ENCODE measurements around the gene BCR.

BCR gene

GRCh38 chr22:23251445-23252093 is 71.3 kb downstream of the BCR start:
- no peak overlapping the region for H3K4me3 ChIP-seq (ENCODE audit: low read depth, low read length)
- no peak for DNase-seq (ENCODE audit: low read depth)
- TF ChIP-seq CTCF (IDR thresholded peaks at IDR 0.05; ENCODE audit: control insufficient read depth, extremely low read depth, insufficient read depth), result no peak

GRCh38 chr22:23253475-23254055 is 73.3 kb downstream of the BCR start:
- H3K4me3 ChIP-seq (ENCODE audit: low read depth, low read length), result no peak overlapping the region
- TF ChIP-seq CTCF (IDR thresholded peaks at IDR 0.05; ENCODE audit: control insufficient read depth, extremely low read depth, insufficient read depth), result no peak
- DNase-seq (ENCODE audit: low read depth), result no peak

- TF ChIP-seq CTCF (IDR thresholded peaks at IDR 0.05; ENCODE audit: control insufficient read depth, extremely low read depth, insufficient read depth), result no peak
- DNase-seq (ENCODE audit: low read depth), result no peak
- no peak overlapping the region for H3K4me3 ChIP-seq (ENCODE audit: low read depth, low read length)
Measured at GRCh38 chr22:23255506-23256170, 75.3 kb downstream of the BCR start.

- no peak for DNase-seq (ENCODE audit: low read depth)
- no peak for TF ChIP-seq CTCF (IDR thresholded peaks at IDR 0.05; ENCODE audit: control insufficient read depth, extremely low read depth, insufficient read depth)
- no peak overlapping the region for H3K4me3 ChIP-seq (ENCODE audit: low read depth, low read length)
Measured at GRCh38 chr22:23256171-23256932, 76.0 kb downstream of the BCR start.

GRCh38 chr22:23256986-23257888 is 76.9 kb downstream of the BCR start:
- TF ChIP-seq CTCF (IDR thresholded peaks at IDR 0.05; ENCODE audit: control insufficient read depth, extremely low read depth, insufficient read depth), result no peak
- DNase-seq (ENCODE audit: low read depth), result no peak
- no peak overlapping the region for H3K4me3 ChIP-seq (ENCODE audit: low read depth, low read length)

Data from LNCaP clone FGC (cell line).